Activated CD4-positive, alpha-beta T cell treated with anti-CD3 and anti-CD28 coated beads for 36 hours (primary cell): ENCODE data around the gene SLC44A1. TPM values are rescaled to one million over a fixed set of nuclear protein-coding genes. Genes with fewer than 3 reads are reported as not detected.

Experiments used
- ATAC-seq: fragments of 200-7000 bp; cut with Tn5 transposase; one replicate; pipeline ENCODE4 v1.10.0; 2021; ENCODE audit warnings: mild to moderate bottlenecking, moderate library complexity
- CTCF ChIA-PET: fragments of 350-600 bp; sonication (Branson Sonifier 250); formaldehyde crosslinking; loops from one replicate; lab custom pipeline; 2021; ENCODE audit warnings: antibody characterized with exemption; lab: Charles Lee
- POLR2A ChIA-PET: fragments of 350-600 bp; sonication (Branson Sonifier 250); formaldehyde crosslinking; loops from one replicate; lab custom pipeline; 2021; ENCODE audit warnings: antibody characterized with exemption, inconsistent platforms; lab: Charles Lee
- DNase-seq: peaks from one replicate; pipeline ENCODE4 v3.0.0-alpha.2; 2020
- H3K27ac Mint-ChIP-seq: one replicate; pipeline ENCODE4 v1.8.0; 2021; ENCODE audit warnings: mixed read lengths
- H3K27me3 Mint-ChIP-seq: one replicate; pipeline ENCODE4 v1.8.0; 2021; ENCODE audit warnings: mixed read lengths
- H3K36me3 Mint-ChIP-seq: one replicate; pipeline ENCODE4 v1.8.0; 2021; ENCODE audit warnings: low read depth, mixed read lengths
- H3K4me1 Mint-ChIP-seq: one replicate; pipeline ENCODE4 v1.8.0; 2021; ENCODE audit warnings: mixed read lengths
- H3K4me3 Mint-ChIP-seq: one replicate; pipeline ENCODE4 v1.8.0; 2021; ENCODE audit warnings: mild to moderate bottlenecking, moderate library complexity, mixed read lengths
- H3K9me3 Mint-ChIP-seq: one replicate; pipeline ENCODE4 v1.8.0; 2021; ENCODE audit warnings: low read depth, mixed read lengths
- intact Hi-C, 2 experiments: fragments of 100-400 bp; cut with DNase I in 1 of 2; cut with micrococcal nuclease in 1 of 2; formaldehyde crosslinking; loops; one replicate each; pipeline versions ENCODE4 v1.14.2 to v1.15.1; 2022 to 2024; cut with DNase I, micrococcal nuclease
- total RNA-seq, 2 experiments: library from RNA; stranded (reverse); gene quantifications; one replicate each; pipeline ENCODE4 v1.2.3, GENCODE V29; 2021

Gene SLC44A1
- total RNA-seq, 2 experiments from 2014 or later = 9.7 to 10.4 TPM

DNA sequence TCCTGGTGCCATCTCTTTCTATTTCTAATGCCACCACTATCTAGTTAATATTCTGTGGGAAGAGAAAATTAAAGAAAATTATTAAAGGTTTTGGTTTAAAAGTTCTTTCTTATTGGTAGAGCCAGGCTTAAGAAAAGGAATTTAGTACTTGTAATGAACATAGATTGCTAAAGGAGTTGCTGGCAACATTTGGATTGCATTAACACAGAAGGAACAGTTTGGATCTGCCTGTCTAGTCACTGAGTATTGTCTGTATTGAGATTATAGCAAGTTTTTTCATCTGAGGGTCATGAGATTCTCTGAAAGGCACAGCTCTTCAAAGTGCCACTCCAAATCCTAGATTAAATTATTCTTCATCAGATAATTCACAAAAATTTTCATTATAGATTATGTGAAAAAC is 235.4 kb downstream of the SLC44A1 start:
- no peak for ATAC-seq

GRCh38 chr9:105483618-105484017 is 239.2 kb downstream of the SLC44A1 start:
- Mint-ChIP-seq H3K9me3 (no peaks in the 10 kb centered on the region), H3K27me3 (no peaks in the 10 kb centered on the region), H3K4me3 (no peak overlapping the region), H3K4me1 (no peaks in the 10 kb centered on the region), H3K36me3 (no peaks in the 10 kb centered on the region), H3K27ac (no peak overlapping the region)
- DNase-seq (no peak), ATAC-seq (no peak)
- POLR2A ChIA-PET = no interaction called here
- CTCF ChIA-PET = no interaction called here
- intact Hi-C loops = no loop called here

More for the DNA sequence above, 235.4 kb downstream of the SLC44A1 start:
- no peak overlapping the region for H3K27ac Mint-ChIP-seq
- no peak for DNase-seq
- CTCF ChIA-PET = interaction anchor here (0.7 kb wide), 1 partner anchor 724 kb away, joined by 3 read pairs; no protein-coding TSS in a partner anchor
- intact Hi-C loops = no loop called here
- no peaks in the 10 kb centered on the region for H3K27me3 Mint-ChIP-seq
- no peaks in the 10 kb centered on the region for H3K36me3 Mint-ChIP-seq
- H3K4me1 Mint-ChIP-seq = no peaks in the 10 kb centered on the region
- no peaks in the 10 kb centered on the region for H3K9me3 Mint-ChIP-seq
- POLR2A ChIA-PET = no interaction called here
- H3K4me3 Mint-ChIP-seq = no peak overlapping the region

DNA sequence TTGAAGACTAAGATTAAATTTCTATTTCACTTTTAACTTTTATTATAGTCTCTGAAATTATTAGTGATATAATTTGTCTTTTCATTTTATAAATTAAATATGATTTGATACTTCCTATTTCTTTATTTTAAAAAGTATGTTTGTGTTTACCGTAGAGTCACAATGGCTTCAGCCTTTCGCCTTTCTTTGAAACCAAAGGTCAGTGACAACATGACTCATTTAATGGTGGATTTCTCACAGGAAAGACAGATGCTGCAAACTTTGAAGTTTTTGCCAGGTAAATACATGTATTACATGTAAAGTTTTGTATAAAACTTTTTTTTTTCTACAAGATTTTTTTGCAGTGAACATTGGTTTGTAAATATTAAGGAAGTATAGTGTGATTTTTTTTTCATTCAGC is 239.8 kb downstream of the SLC44A1 start:
- no peak for ATAC-seq
- no peaks in the 10 kb centered on the region for H3K9me3 Mint-ChIP-seq

DNA sequence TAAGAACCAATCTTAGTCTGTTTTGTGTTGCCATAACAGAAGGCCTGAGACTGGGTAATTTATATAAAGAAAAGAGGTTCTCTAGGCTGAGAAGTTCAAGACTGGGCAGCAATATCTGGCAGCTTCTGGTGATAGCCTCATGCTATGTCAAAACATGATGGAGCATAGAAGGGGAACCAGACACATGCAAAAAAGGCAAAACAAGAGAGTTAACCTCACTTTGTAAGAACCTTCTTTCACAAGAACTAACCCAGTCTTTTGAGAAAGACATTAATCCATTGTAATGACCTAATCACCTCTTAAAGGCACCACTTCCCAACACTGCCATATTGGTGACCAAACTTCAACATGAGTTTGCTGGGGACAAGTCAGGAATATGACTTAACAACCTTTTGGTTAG is 240.7 kb downstream of the SLC44A1 start:
- no peaks in the 10 kb centered on the region for H3K4me1 Mint-ChIP-seq
- intact Hi-C loops = no loop called here
- H3K27ac Mint-ChIP-seq = no peak overlapping the region
- ChIA-PET CTCF (interaction anchor here (0.6 kb wide), 1 partner anchor 945 kb away, joined by 3 read pairs; no protein-coding TSS in a partner anchor), POLR2A (no interaction called here)
- H3K9me3 Mint-ChIP-seq = no peaks in the 10 kb centered on the region
- no peak for ATAC-seq
- H3K4me3 Mint-ChIP-seq = no peak overlapping the region
- no peaks in the 10 kb centered on the region for H3K27me3 Mint-ChIP-seq
- DNase-seq = no peak
- H3K36me3 Mint-ChIP-seq = no peaks in the 10 kb centered on the region

More for the DNA sequence above, 239.8 kb downstream of the SLC44A1 start:
- ChIA-PET POLR2A (no interaction called here), CTCF (no interaction called here)
- H3K27ac Mint-ChIP-seq = no peak overlapping the region
- H3K36me3 Mint-ChIP-seq = no peaks in the 10 kb centered on the region
- no peaks in the 10 kb centered on the region for H3K27me3 Mint-ChIP-seq
- no peak for DNase-seq
- H3K4me1 Mint-ChIP-seq = no peaks in the 10 kb centered on the region
- H3K4me3 Mint-ChIP-seq = no peak overlapping the region
- intact Hi-C loops = no loop called here

Other genes starting within 250 kb of the SLC44A1 start
- 1 to 10 TPM; 2.4 to 3.0 TPM for gene FSD1L, start 203.4 kb downstream of the SLC44A1 start, total RNA-seq